NCI-H526 (cell line): ENCODE results near the gene CLEC2A.
"Not testable (repeated sequence)": the region's sequence is repeated elsewhere in the genome, so short reads cannot be mapped to it uniquely, and the experiment has no call there.

Experiments used
- DNase-seq, 2 experiments: peaks; one replicate each; lab custom pipeline; 2025; lab: John Stamatoyannopoulos, UW

Gene CLEC2A, protein sequence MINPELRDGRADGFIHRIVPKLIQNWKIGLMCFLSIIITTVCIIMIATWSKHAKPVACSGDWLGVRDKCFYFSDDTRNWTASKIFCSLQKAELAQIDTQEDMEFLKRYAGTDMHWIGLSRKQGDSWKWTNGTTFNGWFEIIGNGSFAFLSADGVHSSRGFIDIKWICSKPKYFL

DNA sequence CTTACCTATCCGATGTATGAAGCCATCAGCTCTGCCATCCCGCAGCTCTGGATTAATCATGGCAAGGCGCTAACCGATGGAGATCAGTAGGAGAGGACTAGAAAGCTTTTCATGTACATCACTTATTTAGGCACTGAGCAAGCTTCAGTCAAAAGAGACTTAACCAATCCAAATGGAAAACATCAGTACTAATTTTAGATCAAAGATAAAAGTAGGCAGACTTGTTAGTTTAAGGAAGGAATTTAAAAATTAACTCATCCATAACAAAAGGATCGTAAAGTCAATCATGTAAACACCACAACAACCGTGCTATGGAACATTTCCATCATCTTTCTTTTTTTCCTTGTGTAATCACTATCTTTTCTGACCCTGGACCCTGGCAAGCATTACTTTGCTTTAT is at the start of gene CLEC2A:
CLEC2A (minus strand) TSS at position 101 of the 400 bp plus-strand sequence; CDS start at position 60, 41 bp downstream.
- no peak for DNase-seq

DNA sequence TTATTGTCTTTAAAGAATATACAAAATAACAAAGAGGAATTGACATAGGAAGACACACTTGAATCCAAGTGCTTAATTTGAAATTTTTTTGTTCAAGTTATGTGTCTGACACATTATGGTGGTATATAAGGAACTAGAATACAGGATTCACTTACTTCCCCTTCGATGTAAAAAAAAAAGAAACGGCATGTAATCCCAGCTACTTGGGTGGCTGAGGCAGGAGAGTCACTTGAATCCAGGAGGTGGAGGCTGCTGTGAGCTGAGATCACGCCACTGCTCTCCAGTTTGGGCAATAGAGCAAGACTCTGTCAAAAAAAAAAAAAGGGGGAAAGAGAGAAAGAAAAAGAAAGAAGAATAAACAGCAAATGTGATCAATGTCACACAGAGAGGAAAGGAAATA is 48.0 kb upstream of the CLEC2A start:
- no peak for DNase-seq

DNA sequence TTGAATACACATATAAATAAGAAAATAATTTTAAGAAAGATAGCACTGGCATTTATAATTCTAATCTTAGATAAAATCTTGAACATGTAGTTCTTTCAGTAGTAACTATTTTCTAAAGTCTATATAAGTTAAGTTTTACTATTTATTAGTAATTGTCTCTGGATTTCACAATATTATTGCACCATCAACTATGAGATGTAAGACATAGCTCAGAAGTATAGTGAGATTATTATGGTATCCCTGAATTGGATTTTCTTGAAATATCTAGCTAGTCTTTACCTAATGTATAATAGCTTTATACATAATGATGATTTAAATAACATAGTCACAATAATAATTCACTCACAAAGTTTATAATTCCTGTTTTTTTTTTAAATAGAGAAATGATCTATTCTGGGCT is 45.7 kb upstream of the CLEC2A start:
- DNase-seq = no peak

DNA sequence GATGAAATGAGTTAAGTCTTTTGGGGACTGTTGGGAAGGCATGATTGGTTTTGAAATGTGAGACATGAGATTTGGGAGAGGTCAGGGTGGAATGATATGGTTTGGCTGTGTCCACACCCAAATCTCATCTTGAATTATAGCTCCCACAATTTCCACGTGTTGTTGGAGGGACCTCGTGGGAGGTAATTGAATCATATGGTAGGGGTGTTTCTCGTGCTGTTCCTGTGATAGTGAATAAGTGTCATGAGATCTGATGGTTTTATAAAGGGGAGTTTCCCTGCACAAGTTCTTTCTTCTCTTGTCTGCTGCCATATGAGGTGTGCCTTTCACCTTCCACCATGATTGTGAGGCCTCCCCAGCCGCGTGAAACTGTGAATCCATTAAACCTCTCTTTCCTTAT is 44.5 kb upstream of the CLEC2A start:
- DNase-seq = not testable (repeated sequence)

DNA sequence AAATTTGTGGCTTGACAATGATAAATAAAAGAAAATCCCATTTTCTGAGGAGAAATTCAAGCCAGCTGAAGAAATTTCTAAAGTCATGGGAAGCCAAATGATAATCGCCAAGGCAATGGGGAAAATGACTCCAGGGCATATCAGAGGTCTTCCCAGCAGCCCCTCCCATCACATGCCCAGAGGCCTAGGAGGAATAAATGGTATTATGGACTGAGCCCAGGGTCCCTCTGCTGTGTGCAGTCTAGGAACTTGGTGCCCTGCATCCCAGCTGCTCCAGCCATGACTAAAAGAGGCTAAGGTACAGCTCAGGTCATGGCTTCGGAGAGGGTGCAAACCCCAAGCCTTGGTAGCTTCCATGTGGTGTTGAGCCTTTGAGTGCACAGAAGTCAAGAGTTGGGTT is 43.4 kb upstream of the CLEC2A start:
- no peak for DNase-seq

DNA sequence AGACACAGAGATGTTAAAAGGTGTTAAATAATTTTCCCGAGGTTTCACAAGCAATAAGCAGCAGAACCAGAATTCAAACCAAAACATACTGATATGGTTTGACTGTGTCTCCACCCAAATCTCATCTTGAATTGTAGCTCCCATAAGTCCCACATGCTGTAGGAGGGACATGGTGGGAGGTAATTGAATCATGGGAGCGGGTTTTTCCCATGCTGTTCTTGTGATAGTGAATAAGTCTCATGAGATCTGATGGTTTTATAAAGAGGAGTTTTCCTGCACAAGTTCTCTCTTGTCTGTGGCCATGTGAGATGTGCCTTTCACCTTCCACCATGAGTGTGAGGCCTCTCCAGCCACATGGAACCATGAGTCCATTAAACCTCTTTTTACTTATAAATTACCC is 42.6 kb upstream of the CLEC2A start:
- DNase-seq = not testable (repeated sequence)

DNA sequence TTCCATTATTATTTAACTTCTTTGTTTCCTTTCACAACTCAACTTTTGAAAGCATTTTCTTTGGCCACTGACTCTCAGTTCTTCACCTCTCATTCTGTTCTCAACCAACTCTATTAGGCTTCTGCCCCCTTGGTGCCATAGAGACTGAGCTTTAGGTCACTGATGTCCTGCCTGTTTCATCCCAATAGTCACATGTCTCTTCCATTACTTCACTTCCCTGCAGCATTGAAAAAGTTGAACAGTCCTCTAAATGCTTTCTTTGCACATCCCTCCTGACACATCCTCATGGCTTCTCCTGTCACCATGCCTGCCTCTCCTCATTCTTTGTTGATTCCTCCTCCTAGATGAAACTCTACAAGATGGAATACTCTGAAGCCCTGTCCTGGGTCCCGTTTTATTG is 41.8 kb upstream of the CLEC2A start:
- no peak for DNase-seq

DNA sequence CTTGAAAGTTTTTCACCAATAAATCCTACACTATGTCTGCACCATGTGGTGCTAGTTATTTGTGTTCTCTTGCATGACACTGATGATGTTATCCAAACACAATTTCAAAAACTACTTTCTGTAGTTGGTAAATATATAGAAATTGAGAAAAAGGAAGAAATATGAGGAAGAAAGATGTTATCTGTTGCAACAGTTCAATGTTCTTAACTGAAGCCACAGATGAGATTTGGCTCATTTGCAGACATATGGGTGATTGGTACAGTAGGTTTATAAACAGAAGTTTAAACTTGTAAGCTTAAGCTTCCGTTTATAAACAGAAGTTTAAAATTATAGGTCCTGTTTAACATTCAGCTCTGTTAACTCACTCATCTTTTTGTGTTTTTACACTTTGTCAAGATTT is 39.0 kb upstream of the CLEC2A start, which contains the start of gene CLEC12A:
CLEC12A (plus strand) TSS at position 229 of the 400 bp plus-strand sequence. CDS start 188 bp downstream, outside the sequence.
- DNase-seq = no peak

DNA sequence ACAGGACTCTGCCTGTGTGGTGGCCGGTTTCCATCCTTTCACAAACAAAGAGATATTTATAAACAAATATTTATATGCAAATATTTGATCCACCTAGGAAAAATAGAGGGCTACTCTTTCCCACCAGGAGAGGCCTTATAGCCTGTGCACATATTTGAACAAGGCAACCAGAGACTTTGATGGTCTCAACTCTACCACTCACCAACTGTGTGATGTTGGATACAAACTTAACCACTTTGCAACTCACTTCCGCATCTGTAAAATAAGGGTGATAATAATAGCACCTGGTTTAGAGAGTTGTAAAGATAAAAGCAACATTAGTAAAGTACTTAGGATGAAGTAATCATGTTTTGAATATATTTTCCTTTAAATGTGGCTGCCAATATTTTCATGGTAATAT is 37.5 kb upstream of the CLEC2A start:
- DNase-seq = peak; percentile 86 to 87

DNA sequence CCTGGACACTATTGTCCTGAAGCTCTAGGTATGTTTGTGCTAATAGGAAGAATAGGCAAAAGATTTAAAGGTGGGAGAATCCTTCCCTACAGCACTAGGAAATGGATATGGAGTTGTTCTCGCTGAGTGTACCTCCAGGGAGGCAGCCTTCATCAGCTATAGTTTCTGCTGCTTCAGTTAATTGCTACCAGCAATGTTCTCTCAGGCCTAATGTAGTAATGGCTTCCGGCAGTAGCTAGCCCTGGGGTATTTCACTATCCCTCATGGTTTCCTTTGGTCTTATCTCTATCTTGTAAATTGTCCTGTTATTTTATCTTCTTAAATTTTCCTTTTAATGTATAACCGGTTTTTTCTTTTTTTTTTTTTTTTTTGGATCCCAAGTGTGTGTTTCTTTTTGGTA is 29.7 kb upstream of the CLEC2A start:
- DNase-seq = no peak

DNA sequence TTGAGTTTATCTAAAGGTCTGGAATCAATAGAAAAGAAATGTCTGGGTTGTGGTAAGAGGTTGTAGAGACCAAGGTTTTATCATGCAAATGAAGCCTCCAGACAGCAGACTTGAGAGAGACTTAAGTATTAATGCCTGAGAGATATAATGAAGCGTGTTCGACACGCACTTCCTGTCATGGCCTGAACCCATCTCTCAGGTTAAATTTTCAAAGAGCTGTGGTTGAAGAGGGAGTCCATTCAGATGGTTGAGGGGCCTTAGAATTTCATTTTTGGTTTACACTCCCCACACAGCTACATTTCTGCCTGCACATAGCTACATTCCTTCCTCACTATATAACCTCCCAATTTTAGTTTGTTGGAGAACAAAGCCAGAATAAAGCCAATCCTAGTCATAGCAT is 28.9 kb upstream of the CLEC2A start:
- DNase-seq = no peak

DNA sequence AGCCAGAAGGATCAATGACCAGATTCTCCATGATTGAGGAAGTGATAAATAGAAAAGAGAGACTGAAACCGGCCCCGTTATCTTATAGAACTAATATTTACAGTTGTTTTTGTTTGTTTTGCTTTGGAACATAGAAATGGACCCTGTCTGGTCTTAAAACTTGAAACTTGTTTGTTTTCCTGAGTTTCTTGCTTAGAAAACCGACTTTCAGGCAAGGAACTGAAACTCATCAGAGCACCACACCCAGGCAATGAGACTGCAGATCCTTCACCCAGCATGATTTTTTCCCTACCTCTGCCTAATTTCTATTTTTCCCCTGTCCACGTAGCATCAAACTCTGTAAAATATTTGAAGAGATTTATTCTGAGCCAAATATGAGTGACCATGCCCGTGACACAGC is 28.4 kb upstream of the CLEC2A start:
- DNase-seq = no peak

DNA sequence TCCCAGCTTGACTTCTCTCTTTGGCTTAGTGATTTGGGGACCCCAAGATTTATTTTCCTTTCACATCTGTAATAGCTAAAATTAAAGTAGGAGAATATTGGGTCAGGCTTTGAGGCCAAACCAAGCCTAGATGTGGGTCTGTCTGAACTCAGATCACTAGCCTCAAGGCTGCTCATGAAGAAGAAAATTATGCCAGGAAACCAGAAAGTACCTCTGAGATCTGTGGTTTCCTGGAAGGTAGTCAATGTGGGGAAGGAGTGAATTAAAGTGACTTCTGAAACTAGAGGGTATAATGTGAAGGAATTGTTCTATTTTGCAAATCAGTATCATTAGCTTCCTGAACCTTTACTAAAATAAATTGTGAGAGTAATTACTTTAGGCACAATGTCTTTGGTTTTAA is 25.7 kb upstream of the CLEC2A start:
- no peak for DNase-seq

DNA sequence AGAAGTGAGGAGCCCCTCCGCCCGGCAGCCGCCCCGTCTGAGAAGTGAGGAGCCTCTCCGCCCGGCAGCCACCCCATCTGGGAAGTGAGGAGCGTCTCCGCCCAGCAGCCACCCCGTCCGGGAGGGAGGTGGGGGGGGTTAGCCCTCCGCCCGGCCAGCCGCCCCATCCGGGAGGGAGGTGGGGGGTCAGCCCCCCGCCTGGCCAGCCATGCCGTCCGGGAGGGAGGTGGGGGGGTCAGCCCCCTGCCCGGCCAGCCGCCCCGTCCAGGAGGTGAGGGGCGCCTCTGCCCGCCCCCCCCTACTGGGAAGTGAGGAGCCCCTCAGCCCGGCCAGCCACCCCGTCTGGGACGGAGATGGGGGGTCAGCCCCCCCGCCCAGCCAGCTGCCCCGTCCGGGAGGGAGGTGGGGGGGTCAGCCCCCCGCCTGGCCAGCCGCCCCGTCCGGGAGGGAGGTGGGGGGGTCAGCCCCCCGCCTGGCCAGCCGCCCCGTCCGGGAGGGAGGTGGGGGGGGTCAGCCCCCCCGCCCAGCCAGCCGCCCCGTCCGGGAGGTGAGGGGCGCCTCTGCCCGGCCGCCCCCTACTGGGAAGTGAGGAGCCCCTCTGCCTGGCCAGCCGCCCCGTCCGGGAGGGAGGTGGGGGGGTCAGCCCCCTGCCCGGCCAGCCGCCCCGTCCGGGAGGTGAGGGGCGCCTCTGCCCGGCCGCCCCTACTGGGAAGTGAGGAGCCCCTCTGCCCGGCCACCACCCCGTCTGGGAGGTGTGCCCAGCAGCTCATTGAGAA is 21.0 kb upstream of the CLEC2A start:
- not testable (repeated sequence) for DNase-seq

DNA sequence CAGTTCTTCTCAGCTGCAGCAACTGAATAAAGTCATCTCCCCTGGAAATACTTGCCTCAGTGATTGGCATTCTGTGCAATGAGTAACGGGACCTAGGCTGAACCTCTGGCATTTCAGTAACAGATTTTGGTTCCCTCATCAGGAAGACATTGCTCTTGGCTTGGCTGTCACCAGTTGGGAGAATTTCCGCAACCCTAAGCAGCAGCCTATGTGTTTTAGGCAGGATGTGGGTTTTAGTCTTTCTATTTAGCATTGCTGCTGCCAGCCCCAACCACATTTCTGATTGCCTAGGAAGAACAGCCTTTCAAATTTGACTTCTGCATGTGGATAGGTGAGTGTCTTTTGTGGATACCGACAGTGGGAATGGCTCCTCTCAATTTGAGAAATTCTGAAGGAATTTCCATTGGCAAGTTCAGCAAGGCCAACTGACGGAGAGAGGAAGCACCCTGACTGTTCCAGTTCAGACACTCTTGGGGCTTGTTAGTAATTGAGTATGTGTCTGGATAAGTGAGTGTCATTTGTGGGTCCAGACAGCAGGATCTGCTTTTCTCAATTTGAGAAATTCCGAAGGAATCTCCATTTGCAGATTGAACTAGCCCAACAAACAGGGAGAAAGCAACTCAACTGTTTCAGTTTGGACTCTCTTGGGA is 19.0 kb upstream of the CLEC2A start:
- no peak for DNase-seq

DNA sequence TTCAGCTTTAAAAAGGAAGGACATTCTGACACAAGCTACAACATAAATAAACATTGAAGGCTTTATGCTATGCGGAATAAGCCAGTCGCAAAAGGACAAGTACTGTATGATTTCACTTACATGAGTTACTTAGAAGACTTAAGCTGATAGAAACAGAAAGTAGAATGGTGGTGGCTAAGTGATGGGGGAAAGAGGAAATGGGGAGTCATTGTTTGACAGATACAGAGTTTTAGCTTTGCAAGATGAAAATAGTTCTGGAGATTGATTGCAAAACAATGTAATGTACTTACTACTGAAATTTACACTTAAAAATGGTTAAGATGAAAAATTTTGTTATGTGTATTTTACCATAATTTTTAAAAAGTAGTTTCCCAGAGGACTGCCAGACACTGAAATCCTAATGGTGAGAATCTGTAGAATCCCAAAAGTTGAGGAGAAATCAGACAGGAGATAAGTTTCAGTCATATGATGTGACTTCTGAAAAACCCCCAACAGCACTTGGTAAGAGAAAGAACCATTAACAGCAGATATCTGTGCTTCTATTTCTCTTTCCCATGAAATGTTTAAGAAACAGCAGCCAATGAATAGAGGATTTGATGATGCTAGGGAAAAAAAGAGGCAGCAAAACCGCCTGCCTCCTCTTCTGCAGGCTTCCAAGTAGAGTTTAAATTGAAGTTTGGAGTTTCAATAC is 16.6 kb upstream of the CLEC2A start:
- no peak for DNase-seq

DNA sequence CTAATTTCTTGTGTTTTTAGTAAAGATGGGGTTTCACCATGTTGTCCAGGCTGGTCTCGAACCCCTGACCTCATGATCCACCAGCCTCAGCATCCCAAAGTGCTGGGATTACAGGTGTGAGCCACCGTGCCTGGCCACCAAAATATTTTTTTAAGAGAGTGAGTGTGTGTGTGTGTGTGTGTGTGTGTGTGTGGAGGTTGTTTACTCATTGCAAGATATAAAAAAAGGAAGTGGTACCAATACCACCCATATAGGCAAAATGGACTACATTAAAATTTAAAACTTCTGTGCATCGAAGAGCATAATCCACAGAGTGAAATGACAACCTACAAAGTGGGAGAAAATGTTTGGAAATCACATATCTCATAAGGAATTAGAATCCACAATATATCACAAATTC is 15.5 kb upstream of the CLEC2A start:
- DNase-seq = no peak

DNA sequence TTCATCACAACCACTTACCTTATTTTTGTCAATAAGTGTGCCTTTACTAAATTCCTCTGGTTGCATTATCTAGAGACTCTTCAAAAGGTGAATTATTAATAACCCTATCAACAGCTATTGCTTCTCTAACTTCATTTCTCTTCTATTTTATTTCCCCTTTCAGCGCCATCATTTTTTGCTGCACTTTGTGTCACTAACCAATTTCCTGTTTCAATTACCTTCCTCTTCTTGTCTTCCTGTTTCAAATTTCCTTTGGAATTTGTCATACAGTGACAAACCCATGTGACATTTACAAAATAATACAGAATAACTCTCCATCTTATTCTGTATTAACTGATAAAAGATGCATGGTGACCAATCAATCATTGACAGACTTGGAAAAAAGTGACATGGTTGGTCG is 12.2 kb upstream of the CLEC2A start:
- no peak for DNase-seq

DNA sequence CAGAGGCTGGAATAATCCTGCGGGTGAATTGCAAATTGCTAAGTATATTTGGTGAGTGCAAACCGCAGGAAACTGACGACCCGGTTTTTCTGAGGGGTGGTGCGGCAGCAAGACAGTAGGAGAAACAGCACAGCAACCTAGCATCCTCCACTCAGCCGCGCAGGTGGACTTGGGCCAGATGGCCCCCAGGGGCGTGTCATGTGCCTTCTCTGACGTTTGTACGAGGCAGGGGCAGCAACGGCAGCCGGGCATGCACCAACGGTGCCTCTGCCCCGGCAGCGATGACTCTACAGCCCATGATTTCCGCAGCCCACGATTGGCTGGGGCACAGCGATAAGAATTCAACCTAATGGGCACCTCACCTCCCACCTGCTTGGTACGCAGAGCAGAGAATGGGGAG is 11.1 kb upstream of the CLEC2A start:
- peak; percentile 91 to 96 for DNase-seq

DNA sequence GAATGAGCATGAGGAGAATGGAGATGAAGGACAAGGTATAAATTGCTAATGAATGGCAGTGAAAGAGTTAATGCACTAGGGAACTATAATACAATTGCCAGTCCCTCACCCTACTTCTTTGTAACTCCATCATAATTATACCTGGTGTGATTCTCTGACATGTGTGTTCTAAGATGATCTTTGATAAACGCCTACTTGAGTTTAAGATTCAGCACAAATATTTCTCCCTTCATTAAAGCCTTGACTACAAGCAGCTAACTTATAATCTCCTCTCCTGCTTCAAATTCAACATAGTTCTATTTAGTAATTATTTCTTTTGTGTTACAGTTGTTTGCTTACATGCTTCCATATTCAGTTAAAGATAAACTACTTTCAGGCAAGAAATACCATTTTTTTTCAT is 9.7 kb upstream of the CLEC2A start:
- DNase-seq = peak in 1 of 2 experiments; percentile 3

DNA sequence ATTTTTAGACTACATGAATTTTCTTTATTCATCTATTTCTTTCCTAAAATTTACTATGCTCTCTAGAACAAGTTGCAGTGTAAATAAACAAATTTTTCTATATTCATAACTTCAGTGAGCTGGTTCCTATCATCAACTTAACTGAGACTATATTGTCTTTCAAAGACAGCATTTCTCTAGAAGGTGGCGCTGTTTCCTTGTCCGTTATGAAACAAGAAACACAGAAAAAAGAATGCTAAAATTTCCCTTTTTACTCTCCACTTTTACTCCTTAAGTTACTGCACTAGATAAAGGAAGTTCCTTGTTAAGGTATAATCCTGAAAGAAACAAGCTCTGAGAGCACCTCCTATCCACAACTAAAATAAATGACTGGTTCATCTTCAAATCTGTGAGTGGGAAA is 8.2 kb upstream of the CLEC2A start:
- DNase-seq = peak; percentile 6 to 8

DNA sequence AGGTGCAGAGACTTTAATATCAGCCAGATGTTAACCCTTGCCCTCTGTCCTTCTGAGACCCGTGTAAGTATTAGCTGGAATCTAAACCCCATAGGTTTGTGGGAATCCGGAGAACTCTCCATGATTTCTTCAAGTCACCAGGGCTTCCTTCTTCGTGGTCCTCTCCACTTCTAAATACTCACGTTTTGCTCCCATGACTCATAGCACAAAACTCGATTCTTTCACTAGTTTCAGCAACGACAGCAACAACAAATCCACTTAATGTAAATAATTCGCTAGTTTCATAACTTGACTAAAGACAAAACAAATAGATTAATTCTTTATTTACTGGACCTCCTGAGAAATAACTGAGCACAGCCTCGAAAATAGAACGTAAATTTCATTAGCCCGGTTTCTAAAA is 4.4 kb upstream of the CLEC2A start:
- DNase-seq = no peak

DNA sequence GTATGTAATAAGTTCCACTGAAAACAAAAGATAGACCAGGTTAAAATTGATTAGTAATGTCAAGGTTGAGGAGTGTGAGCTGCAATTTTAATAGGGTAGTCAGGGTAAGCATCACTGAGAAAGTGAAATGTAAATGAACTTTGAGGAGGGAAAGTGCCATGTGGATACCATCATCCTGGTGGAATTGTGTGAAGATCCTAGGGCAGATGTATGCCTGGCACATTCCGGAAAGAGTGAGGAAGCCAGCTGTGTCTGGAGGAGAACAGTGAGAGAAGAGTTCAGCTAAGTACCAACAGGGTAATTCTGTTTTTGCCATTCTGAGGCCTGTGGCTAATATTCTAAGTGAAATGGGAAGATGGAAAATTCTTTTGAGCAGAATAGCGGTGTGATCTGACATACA is 2.9 kb upstream of the CLEC2A start:
- DNase-seq = no peak
